ENCODE measurements around the gene EFEMP1.

- TF ChIP-seq, protein P1, sequence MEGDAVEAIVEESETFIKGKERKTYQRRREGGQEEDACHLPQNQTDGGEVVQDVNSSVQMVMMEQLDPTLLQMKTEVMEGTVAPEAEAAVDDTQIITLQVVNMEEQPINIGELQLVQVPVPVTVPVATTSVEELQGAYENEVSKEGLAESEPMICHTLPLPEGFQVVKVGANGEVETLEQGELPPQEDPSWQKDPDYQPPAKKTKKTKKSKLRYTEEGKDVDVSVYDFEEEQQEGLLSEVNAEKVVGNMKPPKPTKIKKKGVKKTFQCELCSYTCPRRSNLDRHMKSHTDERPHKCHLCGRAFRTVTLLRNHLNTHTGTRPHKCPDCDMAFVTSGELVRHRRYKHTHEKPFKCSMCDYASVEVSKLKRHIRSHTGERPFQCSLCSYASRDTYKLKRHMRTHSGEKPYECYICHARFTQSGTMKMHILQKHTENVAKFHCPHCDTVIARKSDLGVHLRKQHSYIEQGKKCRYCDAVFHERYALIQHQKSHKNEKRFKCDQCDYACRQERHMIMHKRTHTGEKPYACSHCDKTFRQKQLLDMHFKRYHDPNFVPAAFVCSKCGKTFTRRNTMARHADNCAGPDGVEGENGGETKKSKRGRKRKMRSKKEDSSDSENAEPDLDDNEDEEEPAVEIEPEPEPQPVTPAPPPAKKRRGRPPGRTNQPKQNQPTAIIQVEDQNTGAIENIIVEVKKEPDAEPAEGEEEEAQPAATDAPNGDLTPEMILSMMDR (IDR thresholded peaks at IDR 0.05), result no peak
- no peak for TF ChIP-seq POLR2A (IDR thresholded peaks at IDR 0.05)
These were observed 28.8 kb upstream of the EFEMP1 start for GRCh38 chr2:55952415-55952814.

All from heart left ventricle (tissue), 13 donors.